Measurements from ENCODE around the gene PER3.
A peak's percentile ranks its signal among the peaks of the same experiment; 100 is the strongest.

Gene PER3

DNA sequence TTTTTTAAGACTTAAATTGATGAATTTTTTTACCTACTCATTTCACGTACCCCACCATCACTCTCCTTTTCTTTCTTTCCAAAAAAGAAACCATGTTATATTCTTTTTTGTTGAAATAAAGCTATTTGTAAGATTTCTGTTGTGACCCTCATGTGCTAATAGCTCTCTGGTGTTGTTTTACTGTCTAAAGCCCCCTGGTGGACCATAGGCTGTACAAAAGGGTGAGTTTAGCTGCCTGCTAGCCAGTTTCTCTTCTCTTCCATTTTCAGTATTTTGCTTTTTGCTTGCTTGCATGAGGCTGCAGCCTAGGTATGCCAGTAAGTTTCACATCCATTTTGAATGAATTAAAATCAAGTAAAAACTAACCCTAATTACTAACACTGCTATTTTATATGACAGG is 28.6 kb upstream of the PER3 start:
- peak; percentile 75 for ATAC-seq
- no peak for TF ChIP-seq TOX (CRISPR knock-in tag; IDR thresholded peaks at IDR 0.05; ENCODE audit: borderline replicate concordance)
- TF ChIP-seq, protein P1, sequence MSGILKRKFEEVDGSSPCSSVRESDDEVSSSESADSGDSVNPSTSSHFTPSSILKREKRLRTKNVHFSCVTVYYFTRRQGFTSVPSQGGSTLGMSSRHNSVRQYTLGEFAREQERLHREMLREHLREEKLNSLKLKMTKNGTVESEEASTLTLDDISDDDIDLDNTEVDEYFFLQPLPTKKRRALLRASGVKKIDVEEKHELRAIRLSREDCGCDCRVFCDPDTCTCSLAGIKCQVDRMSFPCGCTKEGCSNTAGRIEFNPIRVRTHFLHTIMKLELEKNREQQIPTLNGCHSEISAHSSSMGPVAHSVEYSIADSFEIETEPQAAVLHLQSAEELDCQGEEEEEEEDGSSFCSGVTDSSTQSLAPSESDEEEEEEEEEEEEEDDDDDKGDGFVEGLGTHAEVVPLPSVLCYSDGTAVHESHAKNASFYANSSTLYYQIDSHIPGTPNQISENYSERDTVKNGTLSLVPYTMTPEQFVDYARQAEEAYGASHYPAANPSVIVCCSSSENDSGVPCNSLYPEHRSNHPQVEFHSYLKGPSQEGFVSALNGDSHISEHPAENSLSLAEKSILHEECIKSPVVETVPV (CRISPR knock-in tag; IDR thresholded peaks at IDR 0.05), result no peak
- no peak for TF ChIP-seq ISL1 (CRISPR knock-in tag; IDR thresholded peaks at IDR 0.05)
- no peak for TF ChIP-seq RARB (CRISPR knock-in tag; IDR thresholded peaks at IDR 0.05)
- TF ChIP-seq, protein P2, sequence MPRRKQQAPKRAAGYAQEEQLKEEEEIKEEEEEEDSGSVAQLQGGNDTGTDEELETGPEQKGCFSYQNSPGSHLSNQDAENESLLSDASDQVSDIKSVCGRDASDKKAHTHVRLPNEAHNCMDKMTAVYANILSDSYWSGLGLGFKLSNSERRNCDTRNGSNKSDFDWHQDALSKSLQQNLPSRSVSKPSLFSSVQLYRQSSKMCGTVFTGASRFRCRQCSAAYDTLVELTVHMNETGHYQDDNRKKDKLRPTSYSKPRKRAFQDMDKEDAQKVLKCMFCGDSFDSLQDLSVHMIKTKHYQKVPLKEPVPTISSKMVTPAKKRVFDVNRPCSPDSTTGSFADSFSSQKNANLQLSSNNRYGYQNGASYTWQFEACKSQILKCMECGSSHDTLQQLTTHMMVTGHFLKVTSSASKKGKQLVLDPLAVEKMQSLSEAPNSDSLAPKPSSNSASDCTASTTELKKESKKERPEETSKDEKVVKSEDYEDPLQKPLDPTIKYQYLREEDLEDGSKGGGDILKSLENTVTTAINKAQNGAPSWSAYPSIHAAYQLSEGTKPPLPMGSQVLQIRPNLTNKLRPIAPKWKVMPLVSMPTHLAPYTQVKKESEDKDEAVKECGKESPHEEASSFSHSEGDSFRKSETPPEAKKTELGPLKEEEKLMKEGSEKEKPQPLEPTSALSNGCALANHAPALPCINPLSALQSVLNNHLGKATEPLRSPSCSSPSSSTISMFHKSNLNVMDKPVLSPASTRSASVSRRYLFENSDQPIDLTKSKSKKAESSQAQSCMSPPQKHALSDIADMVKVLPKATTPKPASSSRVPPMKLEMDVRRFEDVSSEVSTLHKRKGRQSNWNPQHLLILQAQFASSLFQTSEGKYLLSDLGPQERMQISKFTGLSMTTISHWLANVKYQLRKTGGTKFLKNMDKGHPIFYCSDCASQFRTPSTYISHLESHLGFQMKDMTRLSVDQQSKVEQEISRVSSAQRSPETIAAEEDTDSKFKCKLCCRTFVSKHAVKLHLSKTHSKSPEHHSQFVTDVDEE (CRISPR knock-in tag; IDR thresholded peaks at IDR 0.05), result no peak
- TF ChIP-seq, protein P3, sequence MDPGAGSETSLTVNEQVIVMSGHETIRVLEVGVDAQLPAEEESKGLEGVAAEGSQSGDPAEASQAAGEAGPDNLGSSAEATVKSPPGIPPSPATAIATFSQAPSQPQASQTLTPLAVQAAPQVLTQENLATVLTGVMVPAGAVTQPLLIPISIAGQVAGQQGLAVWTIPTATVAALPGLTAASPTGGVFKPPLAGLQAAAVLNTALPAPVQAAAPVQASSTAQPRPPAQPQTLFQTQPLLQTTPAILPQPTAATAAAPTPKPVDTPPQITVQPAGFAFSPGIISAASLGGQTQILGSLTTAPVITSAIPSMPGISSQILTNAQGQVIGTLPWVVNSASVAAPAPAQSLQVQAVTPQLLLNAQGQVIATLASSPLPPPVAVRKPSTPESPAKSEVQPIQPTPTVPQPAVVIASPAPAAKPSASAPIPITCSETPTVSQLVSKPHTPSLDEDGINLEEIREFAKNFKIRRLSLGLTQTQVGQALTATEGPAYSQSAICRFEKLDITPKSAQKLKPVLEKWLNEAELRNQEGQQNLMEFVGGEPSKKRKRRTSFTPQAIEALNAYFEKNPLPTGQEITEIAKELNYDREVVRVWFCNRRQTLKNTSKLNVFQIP (CRISPR knock-in tag; IDR thresholded peaks at IDR 0.05; ENCODE audit: borderline replicate concordance, low read depth), result no peak
- no peak for TF ChIP-seq ZC3H10 (CRISPR knock-in tag; IDR thresholded peaks at IDR 0.05)
- TF ChIP-seq BACH2 (CRISPR knock-in tag; IDR thresholded peaks at IDR 0.05; ENCODE audit: borderline replicate concordance), result no peak
- TF ChIP-seq ZFP3 (CRISPR knock-in tag; IDR thresholded peaks at IDR 0.05), result no peak
- TF ChIP-seq TCF4 (CRISPR knock-in tag; IDR thresholded peaks at IDR 0.05; ENCODE audit: borderline replicate concordance), result no peak
- no peak for TF ChIP-seq ZNF565 (CRISPR knock-in tag; conservative IDR thresholded peaks at IDR 0.05; ENCODE audit: low read depth)
- TF ChIP-seq SNAI2 (CRISPR knock-in tag; IDR thresholded peaks at IDR 0.05), result no peak
- no peak for TF ChIP-seq ZNF8 (CRISPR knock-in tag; IDR thresholded peaks at IDR 0.05)
- no peak for TF ChIP-seq OSR1 (CRISPR knock-in tag; IDR thresholded peaks at IDR 0.05)
- no peak for TF ChIP-seq ZNF70 (CRISPR knock-in tag; IDR thresholded peaks at IDR 0.05)
- no peak for TF ChIP-seq ZFP30 (CRISPR knock-in tag; IDR thresholded peaks at IDR 0.05)
- TF ChIP-seq CREB5 (CRISPR knock-in tag; IDR thresholded peaks at IDR 0.05; ENCODE audit: low read depth), result no peak

- ATAC-seq, result no peak
- TF ChIP-seq PPARA (CRISPR knock-in tag; IDR thresholded peaks at IDR 0.05; ENCODE audit: borderline replicate concordance) (no peak), TCF4 (CRISPR knock-in tag; IDR thresholded peaks at IDR 0.05; ENCODE audit: borderline replicate concordance) (no peak), ZFP3 (CRISPR knock-in tag; IDR thresholded peaks at IDR 0.05) (no peak), GLIS3 (CRISPR knock-in tag; IDR thresholded peaks at IDR 0.05) (no peak)
These were observed 23.8 kb upstream of the PER3 start for GRCh38 chr1:7760245-7760644.

DNA sequence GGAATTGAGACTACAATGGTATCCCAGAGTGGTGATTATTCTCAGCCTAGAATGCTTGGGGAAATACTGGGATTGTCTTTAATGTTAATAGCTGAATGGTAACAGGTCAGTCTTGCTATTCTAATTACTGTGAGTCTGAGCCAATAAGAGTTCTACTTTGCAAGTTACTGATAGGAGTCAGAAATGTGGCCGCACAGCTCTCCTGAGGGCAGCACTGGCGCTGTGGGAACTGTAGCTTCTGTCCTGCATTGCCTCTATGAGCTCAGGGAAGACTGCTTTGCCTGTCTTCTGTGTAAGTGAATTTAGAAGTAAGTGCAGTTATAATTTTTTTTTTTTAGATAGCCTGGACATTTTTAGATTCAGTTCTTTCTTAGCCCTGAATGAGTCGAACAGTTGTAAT is 23.0 kb upstream of the PER3 start:
- TF ChIP-seq PATZ1 (CRISPR knock-in tag; IDR thresholded peaks at IDR 0.05; ENCODE audit: borderline replicate concordance) (no peak), ZNF565 (CRISPR knock-in tag; conservative IDR thresholded peaks at IDR 0.05; ENCODE audit: low read depth) (no peak), ESRRG (CRISPR knock-in tag; IDR thresholded peaks at IDR 0.05) (no peak), CREB5 (CRISPR knock-in tag; IDR thresholded peaks at IDR 0.05; ENCODE audit: low read depth) (no peak), ZFP30 (CRISPR knock-in tag; IDR thresholded peaks at IDR 0.05) (no peak), BACH2 (CRISPR knock-in tag; IDR thresholded peaks at IDR 0.05; ENCODE audit: borderline replicate concordance) (no peak), TCF4 (CRISPR knock-in tag; IDR thresholded peaks at IDR 0.05; ENCODE audit: borderline replicate concordance) (no peak)
- TF ChIP-seq, protein P3 (CRISPR knock-in tag; IDR thresholded peaks at IDR 0.05; ENCODE audit: borderline replicate concordance, low read depth), result no peak
- TF ChIP-seq, protein P2 (CRISPR knock-in tag; IDR thresholded peaks at IDR 0.05), result no peak
- no peak for ATAC-seq
